SK-N-MC (cell line): ENCODE measurements around the gene ADCY3.

Experiments used
- EZH2 ChIP-seq: fragments of 200-600 bp; sonication (generic); IDR thresholded peaks from one replicate; pipeline ENCODE4 v1.6.1; 2017; ENCODE audit warnings: antibody characterized with exemption
- POLR2AphosphoS5 ChIP-seq: IDR thresholded peaks from 2 replicates; pipeline ENCODE4 v1.6.1; 2012; ENCODE audit warnings: mild to moderate bottlenecking, low read depth, low read length, borderline replicate concordance

GRCh38 chr2:24855726-24856125 lies 64.3 kb downstream of the ADCY3 start:
- no peak for TF ChIP-seq POLR2AphosphoS5
- no peak for TF ChIP-seq EZH2
